Measurements from ENCODE around the gene LYZL2. TPM values are rescaled to one million over a fixed set of nuclear protein-coding genes. Genes with fewer than 3 reads are reported as not detected.

Gene LYZL2
- total and polyA plus RNA-seq, 9 of the 15 experiments (the other 6 are each of a cell fraction or from before 2014, with no cell fraction given), result not detected

DNA sequence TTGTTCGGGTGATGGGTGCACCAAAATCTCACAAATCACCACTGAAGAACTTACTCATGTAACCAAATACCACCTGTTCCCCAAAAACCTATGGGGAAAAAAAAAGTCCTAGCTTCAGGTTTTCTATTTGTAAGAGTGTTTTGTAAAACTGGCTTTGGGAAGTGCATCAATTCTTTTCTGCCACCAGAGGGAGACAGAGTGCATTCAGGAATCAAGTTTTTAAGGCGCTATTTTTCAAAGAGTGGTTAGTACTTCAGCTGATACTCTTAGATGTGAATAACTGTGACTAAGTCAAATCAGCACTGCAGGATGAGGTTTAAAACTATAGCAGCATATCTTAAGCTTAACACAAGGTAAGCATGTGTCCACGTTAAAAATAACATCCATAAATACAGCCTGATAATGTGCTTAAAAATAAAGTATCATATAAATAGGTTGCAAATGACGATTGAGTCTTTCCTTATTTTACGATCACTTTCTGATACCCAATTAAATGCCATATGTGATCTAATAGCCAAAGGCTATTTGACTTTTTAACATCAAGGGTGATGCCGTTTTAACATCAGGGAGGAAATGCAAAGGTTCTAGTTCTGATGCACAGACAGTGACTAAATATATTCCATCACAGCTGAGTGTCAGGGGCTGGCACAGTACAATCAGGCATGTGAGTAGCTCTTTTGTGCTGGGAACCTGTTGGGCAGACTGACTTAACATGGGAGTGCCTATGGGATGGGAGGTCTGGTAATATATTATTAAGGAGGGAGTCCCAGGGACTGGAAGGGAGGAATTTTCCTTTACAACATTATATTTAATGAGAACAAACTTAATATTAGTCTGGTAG lies 10.6 kb upstream of the LYZL2 start (continued):
- no peak for TF ChIP-seq HDAC6 (IDR thresholded peaks at IDR 0.05; ENCODE audit: low read depth, low read length)
- TF ChIP-seq ZNF263 (CRISPR knock-in tag; IDR thresholded peaks at IDR 0.05; ENCODE audit: borderline replicate concordance), result no peak
- TF ChIP-seq, protein P1, sequence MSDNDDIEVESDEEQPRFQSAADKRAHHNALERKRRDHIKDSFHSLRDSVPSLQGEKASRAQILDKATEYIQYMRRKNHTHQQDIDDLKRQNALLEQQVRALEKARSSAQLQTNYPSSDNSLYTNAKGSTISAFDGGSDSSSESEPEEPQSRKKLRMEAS (CRISPR knock-in tag; IDR thresholded peaks at IDR 0.05), result no peak
- TF ChIP-seq TOE1 (IDR thresholded peaks at IDR 0.05; ENCODE audit: borderline replicate concordance), result no peak
- no peak for TF ChIP-seq TOE1 (CRISPR knock-in tag; IDR thresholded peaks at IDR 0.05; ENCODE audit: borderline replicate concordance, low read depth)
- TF ChIP-seq TBL1XR1 (IDR thresholded peaks at IDR 0.05; ENCODE audit: low read length in 2 of 2), result peak in 1 of 2 experiments; percentile 33; a peak in 1 of 4 replicates
- TF ChIP-seq, protein P2, sequence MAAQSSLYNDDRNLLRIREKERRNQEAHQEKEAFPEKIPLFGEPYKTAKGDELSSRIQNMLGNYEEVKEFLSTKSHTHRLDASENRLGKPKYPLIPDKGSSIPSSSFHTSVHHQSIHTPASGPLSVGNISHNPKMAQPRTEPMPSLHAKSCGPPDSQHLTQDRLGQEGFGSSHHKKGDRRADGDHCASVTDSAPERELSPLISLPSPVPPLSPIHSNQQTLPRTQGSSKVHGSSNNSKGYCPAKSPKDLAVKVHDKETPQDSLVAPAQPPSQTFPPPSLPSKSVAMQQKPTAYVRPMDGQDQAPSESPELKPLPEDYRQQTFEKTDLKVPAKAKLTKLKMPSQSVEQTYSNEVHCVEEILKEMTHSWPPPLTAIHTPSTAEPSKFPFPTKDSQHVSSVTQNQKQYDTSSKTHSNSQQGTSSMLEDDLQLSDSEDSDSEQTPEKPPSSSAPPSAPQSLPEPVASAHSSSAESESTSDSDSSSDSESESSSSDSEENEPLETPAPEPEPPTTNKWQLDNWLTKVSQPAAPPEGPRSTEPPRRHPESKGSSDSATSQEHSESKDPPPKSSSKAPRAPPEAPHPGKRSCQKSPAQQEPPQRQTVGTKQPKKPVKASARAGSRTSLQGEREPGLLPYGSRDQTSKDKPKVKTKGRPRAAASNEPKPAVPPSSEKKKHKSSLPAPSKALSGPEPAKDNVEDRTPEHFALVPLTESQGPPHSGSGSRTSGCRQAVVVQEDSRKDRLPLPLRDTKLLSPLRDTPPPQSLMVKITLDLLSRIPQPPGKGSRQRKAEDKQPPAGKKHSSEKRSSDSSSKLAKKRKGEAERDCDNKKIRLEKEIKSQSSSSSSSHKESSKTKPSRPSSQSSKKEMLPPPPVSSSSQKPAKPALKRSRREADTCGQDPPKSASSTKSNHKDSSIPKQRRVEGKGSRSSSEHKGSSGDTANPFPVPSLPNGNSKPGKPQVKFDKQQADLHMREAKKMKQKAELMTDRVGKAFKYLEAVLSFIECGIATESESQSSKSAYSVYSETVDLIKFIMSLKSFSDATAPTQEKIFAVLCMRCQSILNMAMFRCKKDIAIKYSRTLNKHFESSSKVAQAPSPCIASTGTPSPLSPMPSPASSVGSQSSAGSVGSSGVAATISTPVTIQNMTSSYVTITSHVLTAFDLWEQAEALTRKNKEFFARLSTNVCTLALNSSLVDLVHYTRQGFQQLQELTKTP (IDR thresholded peaks at IDR 0.05; ENCODE audit: low read depth in 1 of 2, partially characterized antibody in 2 of 2), result no peak
